OCI-LY1 (cell line): ENCODE data around the gene CHST15.

Experiments
- H2AFZ ChIP-seq: fragments of 200-600 bp; sonication (generic), shearing (Covaris generic); 2 replicates; pipeline ENCODE4 v1.6.0; 2014; ENCODE audit warnings: antibody characterized with exemption, mild to moderate bottlenecking, low read length
- H3F3A ChIP-seq: fragments of 200-600 bp; sonication (generic), shearing (Covaris generic); 2 replicates; pipeline ENCODE4 v1.6.0; 2014; ENCODE audit warnings: mild to moderate bottlenecking, antibody characterized with exemption, low read length, moderate library complexity; ENCODE audit not compliant: insufficient read depth
- H3K27ac ChIP-seq: fragments of 200-600 bp; sonication (generic); 2 replicates; pipeline ENCODE4 v1.5.1; 2014; ENCODE audit warnings: low read length, mixed run types, mild to moderate bottlenecking, low read depth; ENCODE audit not compliant: poor library complexity, severe bottlenecking
- H3K27me3 ChIP-seq: fragments of 200-600 bp; sonication (generic); 2 replicates; pipeline ENCODE4 v1.6.0; 2014; ENCODE audit warnings: antibody characterized with exemption, mild to moderate bottlenecking, low read length, moderate library complexity; ENCODE audit not compliant: insufficient read depth
- H3K36me3 ChIP-seq: fragments of 200-600 bp; sonication (generic); 2 replicates; pipeline ENCODE4 v1.6.1; 2014; ENCODE audit warnings: mild to moderate bottlenecking, antibody characterized with exemption, low read length, moderate library complexity, mixed read lengths; ENCODE audit not compliant: insufficient read depth
- H3K4me1 ChIP-seq: fragments of 200-600 bp; sonication (generic); 2 replicates; pipeline ENCODE4 v1.5.1; 2014; ENCODE audit warnings: mild to moderate bottlenecking, low read length, moderate library complexity; ENCODE audit not compliant: insufficient read depth, severe bottlenecking
- H3K4me2 ChIP-seq: fragments of 200-600 bp; sonication (generic), shearing (Covaris generic); 2 replicates; pipeline ENCODE4 v1.6.1; 2014; ENCODE audit warnings: low read length
- H3K4me3 ChIP-seq: fragments of 200-600 bp; sonication (generic); 2 replicates; pipeline ENCODE4 v1.5.1; 2014; ENCODE audit warnings: low read length, low read depth, mild to moderate bottlenecking, mixed read lengths; ENCODE audit not compliant: poor library complexity, severe bottlenecking
- H3K79me2 ChIP-seq: fragments of 200-600 bp; shearing (Covaris generic); 2 replicates; pipeline ENCODE4 v1.6.1; 2016; ENCODE audit warnings: mixed run types, low read length, mixed read lengths; ENCODE audit not compliant: insufficient read depth
- H3K9ac ChIP-seq: fragments of 200-600 bp; sonication (generic), shearing (Covaris generic); 2 replicates; pipeline ENCODE4 v1.6.1; 2014; ENCODE audit warnings: mild to moderate bottlenecking, low read length, mixed read lengths
- H3K9me2 ChIP-seq: fragments of 200-600 bp; sonication (generic), shearing (Covaris generic); 2 replicates; pipeline ENCODE4 v1.6.1; 2014; ENCODE audit warnings: low read depth, mild to moderate bottlenecking, low read length, mixed read lengths
- H3K9me3 ChIP-seq: fragments of 200-600 bp; shearing (Covaris generic); 2 replicates; pipeline ENCODE4 v1.6.1; 2014; ENCODE audit warnings: low read length, mixed read lengths
- H4K20me1 ChIP-seq: fragments of 200-600 bp; sonication (generic), shearing (Covaris generic); 2 replicates; pipeline ENCODE4 v1.6.0; 2016; ENCODE audit warnings: mild to moderate bottlenecking, low read length; ENCODE audit not compliant: insufficient read depth
- EZH2 ChIP-seq: fragments of 200-600 bp; sonication (generic), shearing (Covaris generic); IDR thresholded peaks from 2 replicates; pipeline ENCODE4 v1.8.0; 2017; ENCODE audit warnings: borderline replicate concordance, mixed run types, mild to moderate bottlenecking, antibody characterized with exemption, low read length, moderate library complexity, mixed read lengths
- TF ChIP-seq, protein P1 (sequence below): fragments of 200-600 bp; sonication (generic), shearing (Covaris generic); IDR thresholded peaks from 2 replicates; pipeline ENCODE4 v1.5.1; 2017; ENCODE audit warnings: mild to moderate bottlenecking, antibody characterized with exemption, low read length, moderate library complexity, mixed read lengths

The CHST15 gene

DNA sequence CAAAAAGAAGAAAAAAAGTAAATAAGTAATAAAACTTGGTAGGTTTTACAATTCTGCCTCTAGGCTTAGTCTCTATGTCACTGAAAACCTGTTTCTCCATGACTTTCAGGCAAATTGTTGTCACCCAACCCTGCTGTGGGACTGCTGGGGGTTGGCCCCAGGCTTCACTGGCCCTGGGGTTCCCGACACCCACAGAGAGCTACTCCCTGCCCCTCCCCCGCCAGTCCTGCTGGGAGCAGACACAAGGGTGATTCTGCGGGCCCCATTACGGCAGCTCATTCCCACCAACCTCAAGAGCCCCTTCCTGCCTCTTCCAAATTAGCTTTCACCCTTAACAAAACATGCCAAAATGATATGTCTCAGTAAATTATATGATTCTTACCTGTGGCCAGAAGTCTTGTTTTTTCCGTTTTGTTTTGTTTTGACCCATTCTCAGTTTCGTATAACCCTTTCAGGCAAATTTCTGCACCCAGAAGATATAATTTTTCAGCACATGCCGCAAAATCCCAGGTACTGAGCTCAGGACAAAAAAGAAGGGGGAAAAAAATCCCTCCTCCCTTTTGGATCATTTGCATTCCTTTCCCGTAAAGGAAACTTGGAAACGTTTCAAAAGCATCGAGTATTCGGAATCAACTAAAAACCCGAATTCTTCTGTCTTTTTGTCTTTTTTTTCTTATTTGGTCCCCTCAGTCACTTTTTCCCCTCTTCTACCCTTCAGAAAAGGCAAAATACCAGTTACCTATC, 27.8 kb downstream of the CHST15 start:
- H3F3A ChIP-seq: peaks cover 4% of the 10 kb centered on the region

DNA sequence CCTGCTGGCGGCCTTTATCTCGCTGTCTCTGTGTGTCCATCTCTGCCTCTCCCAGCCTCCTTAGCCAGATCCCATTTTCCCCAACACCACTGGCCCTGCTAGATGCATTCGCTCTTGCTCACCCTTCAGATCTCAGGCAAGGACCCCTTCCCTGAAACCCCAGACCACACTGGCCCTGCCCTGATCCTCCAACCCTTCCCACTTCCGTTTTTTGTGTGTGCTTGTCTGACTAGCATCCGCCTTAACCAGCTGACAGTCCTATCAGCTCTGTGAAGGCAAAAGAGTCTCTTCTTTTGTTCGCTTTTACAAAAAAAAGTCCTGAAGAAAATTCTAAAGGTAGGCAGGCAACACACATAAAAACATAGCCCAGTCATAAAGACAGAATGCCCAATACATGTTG, 28.7 kb downstream of the CHST15 start:
- peak overlapping the region; percentile 98 for H3K27ac ChIP-seq
- no peaks in the 10 kb centered on the region for H3K9me3 ChIP-seq
- no peaks in the 10 kb centered on the region for H3K36me3 ChIP-seq
- H3K27me3 ChIP-seq: no peaks in the 10 kb centered on the region
- peaks cover 4% of the 10 kb centered on the region for H3F3A ChIP-seq
- H3K9me2 ChIP-seq: no peaks in the 10 kb centered on the region
- TF ChIP-seq EZH2: no peak
- TF ChIP-seq, protein P1, sequence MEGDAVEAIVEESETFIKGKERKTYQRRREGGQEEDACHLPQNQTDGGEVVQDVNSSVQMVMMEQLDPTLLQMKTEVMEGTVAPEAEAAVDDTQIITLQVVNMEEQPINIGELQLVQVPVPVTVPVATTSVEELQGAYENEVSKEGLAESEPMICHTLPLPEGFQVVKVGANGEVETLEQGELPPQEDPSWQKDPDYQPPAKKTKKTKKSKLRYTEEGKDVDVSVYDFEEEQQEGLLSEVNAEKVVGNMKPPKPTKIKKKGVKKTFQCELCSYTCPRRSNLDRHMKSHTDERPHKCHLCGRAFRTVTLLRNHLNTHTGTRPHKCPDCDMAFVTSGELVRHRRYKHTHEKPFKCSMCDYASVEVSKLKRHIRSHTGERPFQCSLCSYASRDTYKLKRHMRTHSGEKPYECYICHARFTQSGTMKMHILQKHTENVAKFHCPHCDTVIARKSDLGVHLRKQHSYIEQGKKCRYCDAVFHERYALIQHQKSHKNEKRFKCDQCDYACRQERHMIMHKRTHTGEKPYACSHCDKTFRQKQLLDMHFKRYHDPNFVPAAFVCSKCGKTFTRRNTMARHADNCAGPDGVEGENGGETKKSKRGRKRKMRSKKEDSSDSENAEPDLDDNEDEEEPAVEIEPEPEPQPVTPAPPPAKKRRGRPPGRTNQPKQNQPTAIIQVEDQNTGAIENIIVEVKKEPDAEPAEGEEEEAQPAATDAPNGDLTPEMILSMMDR: no peak
- H3K4me1 ChIP-seq: peaks cover 97% of the 10 kb centered on the region
- peak overlapping the region; percentile 72 for H3K9ac ChIP-seq
- H2AFZ ChIP-seq: no peak overlapping the region
- no peaks in the 10 kb centered on the region for H3K79me2 ChIP-seq
- peak overlapping the region; percentile 83 for H3K4me2 ChIP-seq
- peak overlapping the region; percentile 51 for H3K4me3 ChIP-seq
- no peaks in the 10 kb centered on the region for H4K20me1 ChIP-seq

More for the DNA sequence above, 27.8 kb downstream of the CHST15 start:
- no peak overlapping the region for H2AFZ ChIP-seq
- H3K9ac ChIP-seq: peak overlapping the region; percentile 72
- peaks cover 97% of the 10 kb centered on the region for H3K4me1 ChIP-seq
- no peaks in the 10 kb centered on the region for H3K9me2 ChIP-seq
- peak overlapping the region; percentile 98 for H3K27ac ChIP-seq
- H3K36me3 ChIP-seq: no peaks in the 10 kb centered on the region
- H3K9me3 ChIP-seq: no peaks in the 10 kb centered on the region
- H3K27me3 ChIP-seq: no peaks in the 10 kb centered on the region
- TF ChIP-seq, protein P1: no peak
- TF ChIP-seq EZH2: no peak
- H3K4me3 ChIP-seq: peak overlapping the region; percentile 51
- no peaks in the 10 kb centered on the region for H4K20me1 ChIP-seq
- no peaks in the 10 kb centered on the region for H3K79me2 ChIP-seq
- H3K4me2 ChIP-seq: peak overlapping the region; percentile 83

DNA sequence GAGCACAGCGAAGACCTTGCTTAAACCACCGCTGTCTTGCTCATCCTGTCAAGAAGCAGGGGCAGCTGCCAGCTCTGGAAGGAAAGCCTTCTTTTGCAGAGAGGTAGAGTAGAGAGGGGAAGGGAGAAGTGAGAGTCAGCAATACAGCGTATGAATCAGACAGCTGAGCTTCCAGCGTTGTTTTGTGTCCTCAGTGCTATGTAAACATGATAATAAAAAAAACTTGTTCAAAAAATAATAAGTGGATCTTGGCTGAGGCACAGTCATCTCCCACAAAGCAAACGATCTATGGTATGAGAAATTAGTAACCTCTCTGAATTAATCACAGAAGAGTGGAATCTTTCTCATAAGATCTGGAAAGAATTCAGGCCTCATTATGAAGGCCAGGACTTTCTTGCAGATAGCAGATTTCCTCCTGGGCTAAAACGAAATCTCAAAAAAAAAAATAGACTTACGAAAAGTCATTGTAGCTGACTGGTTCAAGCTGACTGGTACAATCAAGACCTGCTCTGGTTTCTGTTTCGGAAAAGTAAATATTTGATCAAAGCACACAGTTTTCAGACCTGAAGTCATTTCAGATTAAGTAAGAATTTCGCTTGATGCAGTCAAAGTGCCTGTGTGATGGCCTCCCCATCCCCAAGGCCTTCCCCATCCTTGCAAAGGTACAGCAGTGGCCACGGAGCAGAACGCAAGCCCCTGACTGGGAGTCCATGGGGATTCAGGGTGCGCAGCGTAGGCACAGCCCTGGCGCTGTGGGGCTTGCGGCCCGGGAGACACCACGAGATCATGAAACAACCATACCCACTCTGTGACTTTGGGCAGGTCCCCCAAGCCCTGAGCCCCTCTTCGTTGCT, 29.4 kb downstream of the CHST15 start:
- Histone ChIP-seq H3K27ac (peak overlapping the region; percentile 98), H3K79me2 (no peaks in the 10 kb centered on the region), H3K9ac (peak overlapping the region; percentile 72), H3K27me3 (no peaks in the 10 kb centered on the region), H4K20me1 (no peaks in the 10 kb centered on the region), H3K4me1 (peaks cover 97% of the 10 kb centered on the region), H3K4me2 (peak overlapping the region; percentile 83), H3K36me3 (no peaks in the 10 kb centered on the region), H3F3A (peaks cover 4% of the 10 kb centered on the region), H3K9me3 (no peaks in the 10 kb centered on the region), H2AFZ (no peak overlapping the region), H3K4me3 (peak overlapping the region; percentile 51), H3K9me2 (no peaks in the 10 kb centered on the region)
- TF ChIP-seq, protein P1: no peak
- TF ChIP-seq EZH2: no peak
